Right renal pelvis (tissue), 4 donors: Measurements from ENCODE around the gene ZNF468. TPM values are rescaled to one million over a fixed set of nuclear protein-coding genes. Genes with fewer than 3 reads are reported as not detected.
"Not testable (repeated sequence)": the region's sequence is repeated elsewhere in the genome, so short reads cannot be mapped to it uniquely, and the experiment has no call there.

Source experiments
- DNase-seq, 4 donors: peaks; one replicate each; pipeline ENCODE4 v3.0.0-alpha.2; 2013; ENCODE audit warnings: low read depth in 4 of 4, low spot score in 3 of 4, missing footprints in 1 of 4
- polyA plus RNA-seq, 4 donors: library from polyadenylated mRNA; unstranded; fragments of 120-200 nt; gene quantifications; one replicate each; pipeline ENCODE4 v1.2.1, GENCODE V29; 2013; ENCODE audit not compliant: insufficient read length in 4 of 4

The ZNF468 gene
- polyA plus RNA-seq = 10 to 100 TPM; 34.1 to 38.4 (median 36.0) TPM

DNA sequence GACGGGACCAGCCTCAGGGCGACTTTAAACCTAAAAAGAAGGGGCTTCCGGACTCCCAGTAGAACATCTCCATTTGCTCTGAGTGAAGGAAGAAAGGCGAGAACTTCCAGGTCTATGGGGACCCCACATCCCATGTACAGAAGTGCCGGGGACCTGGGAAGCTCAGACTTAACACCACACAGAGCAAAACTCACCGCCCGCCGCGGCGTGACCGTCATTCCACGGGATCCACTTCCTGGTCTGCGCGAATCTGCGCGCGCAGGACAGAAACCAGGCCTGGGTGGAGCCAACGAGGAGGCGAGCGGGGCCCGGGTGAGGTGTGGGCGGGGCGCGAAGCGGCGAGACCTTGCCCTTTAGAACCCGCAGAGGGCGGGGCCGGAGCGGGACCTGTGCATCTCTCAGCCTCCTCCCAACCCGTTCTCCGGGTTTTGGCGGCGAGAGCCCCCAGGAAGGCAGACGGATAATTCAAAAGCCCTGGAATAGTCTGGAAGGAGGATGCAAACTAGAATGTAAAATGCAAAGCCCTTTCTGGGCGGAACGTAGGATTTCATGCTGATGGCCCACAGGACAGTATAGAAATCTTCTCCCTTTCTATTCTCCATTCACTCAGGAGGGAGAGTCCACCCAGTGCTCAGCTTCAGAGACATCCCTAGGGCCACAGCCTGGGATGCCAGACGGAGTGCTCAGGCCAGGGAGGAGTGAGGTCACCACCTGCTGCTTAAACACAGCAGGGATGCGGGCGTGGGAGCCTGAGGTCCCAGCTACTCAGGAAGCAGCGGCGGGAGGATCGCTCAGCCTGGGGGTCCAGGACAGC lies at the start of gene ZNF468:
ZNF468 (minus strand) TSS at position 242 of the 814 bp plus-strand sequence. CDS start 3,347 bp downstream, outside the sequence.
- peak in 3 of 4 donors; percentile 33 to 48 (median 39) for DNase-seq

- not testable (repeated sequence) for DNase-seq
Observed at GRCh38 chr19:52904052-52904780, 46.8 kb upstream of the ZNF468 start.

DNA sequence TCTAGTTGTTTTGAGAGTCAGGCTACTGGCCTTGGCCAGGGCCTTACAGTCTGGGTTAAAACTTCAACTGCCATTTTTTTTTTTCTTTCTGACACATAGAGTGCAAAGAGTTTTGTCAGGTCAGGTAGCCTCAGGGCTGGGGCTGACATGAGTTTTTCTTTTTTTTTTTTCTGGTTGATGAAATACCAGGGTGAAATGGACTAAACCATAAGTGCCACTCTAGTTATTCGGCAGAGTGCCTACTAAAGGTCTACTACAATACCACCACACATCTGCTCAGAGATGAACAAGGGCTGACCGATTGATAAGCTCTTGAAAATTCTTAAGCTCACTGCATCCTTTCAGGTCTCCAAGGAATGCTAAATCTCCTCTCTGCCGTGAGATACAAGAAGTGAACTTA lies 44.4 kb upstream of the ZNF468 start:
- DNase-seq = no peak

- not testable (repeated sequence) for DNase-seq
Observed at GRCh38 chr19:52898596-52898995, 41.2 kb upstream of the ZNF468 start.

DNA sequence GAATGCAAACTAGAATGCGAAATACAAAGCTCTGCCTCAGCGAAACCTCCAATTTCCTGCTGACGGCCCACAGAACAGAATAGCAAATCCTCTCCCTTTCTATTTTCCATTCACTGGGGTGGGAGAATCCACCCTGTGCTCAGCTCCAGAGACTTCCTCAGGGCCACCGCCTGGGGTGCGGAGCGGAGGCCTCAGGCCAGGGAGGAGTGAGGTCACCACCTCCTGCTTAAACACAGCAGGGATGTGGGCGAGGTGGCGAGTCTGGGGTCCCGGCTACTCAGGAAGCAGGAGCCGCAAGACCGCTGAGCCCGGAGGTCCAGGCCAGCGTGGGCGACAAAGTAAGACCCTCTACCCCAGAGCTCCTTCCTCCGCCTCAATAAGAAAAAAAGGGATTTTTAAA lies 40.7 kb upstream of the ZNF468 start:
- no peak for DNase-seq

GRCh38 chr19:52897138-52897935 lies 39.9 kb upstream of the ZNF468 start, which contains the start of gene ZNF320:
ZNF320 (minus strand) TSS chr19:52897635; CDS start chr19:52890255, 7,380 bp downstream.
- DNase-seq = peak; percentile 89 to 94 (median 92)

DNA sequence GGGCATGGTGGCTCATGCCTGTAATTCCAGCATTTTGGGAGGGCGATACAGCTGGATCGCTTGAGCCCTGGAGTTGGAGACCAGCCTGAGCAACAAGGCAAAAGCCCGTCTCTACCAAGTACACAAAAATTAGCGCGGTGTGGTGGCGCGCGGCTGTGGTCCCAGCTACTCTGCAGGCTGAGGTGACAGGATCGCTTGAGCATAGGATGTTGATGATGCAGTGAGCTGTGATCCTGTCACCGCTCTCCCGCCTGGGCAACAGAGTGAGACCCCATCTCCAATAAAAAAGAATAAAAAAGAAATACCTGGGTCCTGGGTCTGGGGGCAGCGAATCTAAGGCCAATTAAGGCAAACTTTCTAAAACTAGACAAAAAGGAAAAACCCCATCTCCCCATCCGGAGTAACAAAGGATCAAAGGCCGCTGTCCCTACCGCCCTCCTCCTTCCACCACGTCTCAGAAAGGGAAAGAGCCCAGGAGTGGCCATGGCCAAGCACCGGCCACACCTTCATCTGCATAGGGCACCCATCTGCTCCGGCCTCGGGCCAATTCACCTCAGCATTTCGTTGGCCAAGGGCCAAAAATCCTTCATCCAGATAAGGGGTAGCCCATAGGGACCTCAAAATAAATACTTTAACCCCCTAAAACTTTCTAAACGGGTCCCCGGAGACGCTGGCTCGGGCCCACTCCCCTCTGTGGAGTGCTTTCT lies 39.2 kb upstream of the ZNF468 start:
- peak in 2 of 4 donors; percentile 12 to 28 for DNase-seq

DNA sequence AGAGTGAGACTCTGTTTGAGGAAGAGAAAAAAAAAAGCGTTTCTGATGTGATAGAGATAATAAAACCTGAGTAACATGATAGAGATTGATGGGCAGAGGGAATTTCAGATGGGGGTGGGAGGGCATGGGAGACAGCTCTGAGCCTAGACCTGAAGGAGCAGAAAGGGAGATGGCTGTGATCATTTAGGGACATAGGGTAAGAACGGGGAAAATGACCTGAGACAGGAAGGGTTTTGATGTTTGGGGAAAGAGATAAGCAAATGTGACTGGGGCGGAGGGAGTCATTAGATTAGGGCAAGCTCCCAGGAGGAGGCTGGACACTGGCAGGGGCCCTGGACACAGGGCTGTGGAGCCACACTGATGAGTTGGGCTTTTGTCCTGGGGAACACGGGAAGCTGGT lies 33.9 kb upstream of the ZNF468 start:
- no peak for DNase-seq

DNA sequence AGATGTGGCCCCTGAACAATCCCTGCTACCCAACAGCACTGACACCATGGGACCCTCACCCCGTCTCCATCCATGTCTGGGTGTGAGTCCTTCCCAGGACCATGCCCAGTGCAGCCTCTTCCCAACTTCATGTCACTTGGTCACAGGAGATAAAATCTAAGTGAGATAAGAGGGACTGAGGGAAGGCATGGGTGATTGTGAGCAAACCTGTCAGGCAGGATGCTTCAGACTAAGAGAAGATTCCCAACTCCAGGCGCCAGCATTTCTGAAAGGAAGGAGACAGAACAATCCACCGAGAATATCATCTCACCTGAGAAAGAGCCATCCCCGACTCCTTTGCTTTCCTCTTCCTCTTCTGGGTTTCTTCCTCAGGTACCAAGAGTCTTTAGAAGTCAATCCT lies 32.5 kb upstream of the ZNF468 start:
- no peak for DNase-seq

- DNase-seq = no peak
Observed at GRCh38 chr19:52889076-52889475, 31.7 kb upstream of the ZNF468 start.

DNA sequence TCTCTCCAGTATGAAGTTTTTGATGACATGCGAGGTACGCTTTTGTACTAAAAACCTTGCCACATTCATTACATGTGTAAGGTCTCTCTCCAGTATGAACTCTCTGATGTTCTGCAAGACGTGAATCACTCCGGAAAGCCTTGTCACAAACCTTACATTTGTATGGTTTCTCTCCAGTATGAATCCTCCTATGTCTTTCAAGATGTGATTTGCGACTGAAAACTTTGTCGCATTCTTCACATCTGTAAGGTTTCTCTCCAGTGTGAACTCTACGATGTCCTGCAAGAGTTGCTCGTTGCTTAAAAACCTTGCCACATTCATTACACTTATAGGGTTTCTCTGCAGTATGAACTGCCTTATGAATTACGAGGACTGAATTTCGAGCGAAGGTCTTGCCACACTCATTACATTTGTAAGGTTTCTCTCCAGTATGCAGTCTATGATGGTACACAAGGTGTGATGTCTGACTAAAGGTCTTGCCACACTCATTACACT lies 23.5 kb upstream of the ZNF468 start:
- DNase-seq = no peak

DNA sequence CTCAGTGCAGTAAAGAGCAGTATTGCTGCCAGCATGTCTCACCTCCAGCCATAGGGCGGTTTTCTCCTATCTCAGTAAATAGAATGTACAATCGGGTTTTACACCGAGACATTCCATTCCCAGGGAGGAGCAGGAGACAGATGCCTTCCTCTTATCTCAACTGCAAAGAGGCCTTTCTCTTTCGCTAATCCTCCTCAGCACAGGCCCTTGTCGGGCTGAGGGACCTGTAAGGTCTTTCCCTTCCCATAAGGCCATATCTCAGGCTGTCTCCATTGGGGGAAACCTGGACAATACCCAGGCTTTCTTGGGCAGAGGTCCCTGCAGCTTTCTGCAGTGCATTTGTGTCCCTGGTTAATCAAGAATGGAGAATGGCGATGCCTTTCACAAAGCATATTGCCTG lies 15.6 kb upstream of the ZNF468 start:
- DNase-seq = not testable (repeated sequence)

- no peak for DNase-seq
Observed at GRCh38 chr19:52871466-52871865, 14.0 kb upstream of the ZNF468 start.

GRCh38 chr19:52868031-52868430 lies 10.6 kb upstream of the ZNF468 start:
- DNase-seq = not testable (repeated sequence)

- not testable (repeated sequence) for DNase-seq
Observed at GRCh38 chr19:52856540-52857377, 660 bp downstream of the ZNF468 start.

DNA sequence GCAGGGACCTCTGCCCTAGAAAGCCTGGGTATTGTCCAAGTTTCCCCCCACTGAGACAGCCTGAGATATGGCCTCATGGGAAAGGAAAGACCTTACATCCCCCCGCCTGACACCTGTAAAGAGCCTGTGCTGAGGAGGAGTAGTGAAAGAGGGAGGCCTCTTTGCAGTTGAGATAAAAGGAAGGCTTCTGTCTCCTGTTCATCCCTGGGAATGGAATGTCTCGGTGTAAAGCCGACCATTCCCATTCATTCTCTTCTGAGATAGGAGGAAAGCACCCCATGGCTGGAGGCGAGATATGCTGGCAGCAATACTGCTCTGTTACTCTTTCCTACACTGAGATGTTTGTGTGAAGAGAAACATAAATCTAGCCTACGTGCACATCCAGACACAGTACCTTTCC lies 10.1 kb downstream of the ZNF468 start:
- not testable (repeated sequence) for DNase-seq

GRCh38 chr19:52840825-52841465 lies 16.5 kb downstream of the ZNF468 start:
- not testable (repeated sequence) for DNase-seq

GRCh38 chr19:52834289-52834688 lies 23.1 kb downstream of the ZNF468 start:
- DNase-seq = not testable (repeated sequence)
